Lung (tissue), 12 donors: ENCODE measurements around the gene STXBP6. TPM values are rescaled to one million over a fixed set of nuclear protein-coding genes. Genes with fewer than 3 reads are reported as not detected.

ENCODE experiments used
- ATAC-seq: fragments of 200-7000 bp; cut with Tn5 transposase; one replicate; pipeline ENCODE4 v1.9.1; 2020; ENCODE audit warnings: moderate number of reproducible peaks; ENCODE audit not compliant: insufficient read depth, low FRiP score
- DNase-seq, 3 donors: peaks; one replicate each; pipeline ENCODE4 v3.0.0-alpha.2; 2013 to 2017
- H3K27ac ChIP-seq, 2 donors: one replicate each; pipeline ENCODE4 v1.5.1; 2013; ENCODE audit warnings: mild to moderate bottlenecking in 2 of 2, moderate library complexity in 2 of 2, control low read depth in 1 of 2, inconsistent platforms in 1 of 2, low read depth in 1 of 2, low read length in 1 of 2
- H3K27me3 ChIP-seq, 3 donors: one replicate each; pipeline ENCODE4 v1.5.1; 2013; ENCODE audit warnings: low read length in 2 of 3; ENCODE audit not compliant: control insufficient read depth in 3 of 3, insufficient read depth in 3 of 3
- H3K36me3 ChIP-seq, 4 donors: one replicate each; pipeline ENCODE4 v1.5.1; 2013; ENCODE audit warnings: low read length in 4 of 4, mild to moderate bottlenecking in 1 of 4, moderate library complexity in 1 of 4; ENCODE audit not compliant: control insufficient read depth in 4 of 4, insufficient read depth in 4 of 4
- H3K4me1 ChIP-seq, 5 donors: one replicate each; pipeline ENCODE4 v1.5.1; 2013; ENCODE audit warnings: low read length in 5 of 5, mild to moderate bottlenecking in 2 of 5, moderate library complexity in 1 of 5; ENCODE audit not compliant: control insufficient read depth in 5 of 5, insufficient read depth in 5 of 5
- H3K4me3 ChIP-seq: one replicate; pipeline ENCODE4 v1.5.1; 2013; ENCODE audit warnings: mild to moderate bottlenecking, control low read depth, moderate library complexity
- H3K9ac ChIP-seq, 2 donors: one replicate each; pipeline ENCODE4 v1.5.1; 2013; ENCODE audit warnings: low read length in 2 of 2, control low read depth in 1 of 2; ENCODE audit not compliant: insufficient read depth in 1 of 2
- H3K9me3 ChIP-seq, 4 donors: one replicate each; pipeline ENCODE4 v1.5.1; 2013; ENCODE audit warnings: low read length in 3 of 4, mild to moderate bottlenecking in 1 of 4, moderate library complexity in 1 of 4; ENCODE audit not compliant: control insufficient read depth in 4 of 4, insufficient read depth in 3 of 4
- CTCF ChIP-seq: IDR thresholded peaks from 2 replicates; pipeline ENCODE4 v1.5.1; 2012; ENCODE audit warnings: mild to moderate bottlenecking; ENCODE audit errors: control extremely low read depth, extremely low read depth
- WGBS, 2 donors: extraction: QIAGEN DNeasy Blood & Tissue Kit; methylation state at CpG; one replicate each; pipeline ENCODE4 v1.1.7; 2013; 5-methylcytosine and 5-hydroxymethylcytosine counted together
- polyA plus RNA-seq, 2 donors: library from polyadenylated mRNA; stranded (reverse); fragments of 200-250 nt; gene quantifications; one replicate each; pipeline ENCODE4 v1.2.1, GENCODE V29; 2013
- total RNA-seq, 2 donors: library from RNA; depleted of rRNA in 1 of 2; stranded (reverse); fragments of >200 nt in 1 of 2; gene quantifications; one replicate each; pipeline ENCODE4 v1.2.1, GENCODE V29; 2014 to 2021
- donor health status: control.
- donor health status: control.
- donor health status: Bipolar disorder and iron deficiency.
- donor health status: healthy.
- donor health status: DM: yes; HTN: yes; CAD: no.

STXBP6 gene
- total and polyA plus RNA-seq, 4 donors: 9.3 to 42.5 (median 10.5) TPM

GRCh38 chr14:25003537-25003936 is 46.4 kb downstream of the STXBP6 start:
- ATAC-seq (no peak), DNase-seq (no peak)
- no peaks in the 10 kb centered on the region for H3K9me3 ChIP-seq
- peaks cover 0 to 3% (median 1%) of the 10 kb centered on the region in 4 donors for H3K36me3 ChIP-seq
- H3K9ac ChIP-seq: no peak overlapping the region
- WGBS, 2 donors: 81 to 97% methylated on average over 1 of the region's 1 CpG
- H3K4me1 ChIP-seq: peaks cover 6 to 50% (median 15%) of the 10 kb centered on the region in 5 donors
- no peak overlapping the region for H3K4me3 ChIP-seq
- H3K27ac ChIP-seq: peak overlapping the region in 1 of 2 donors; percentile 76
- no peak for TF ChIP-seq CTCF
- H3K27me3 ChIP-seq: no peaks in the 10 kb centered on the region

- H3K27ac ChIP-seq: peak overlapping the region in 1 of 2 donors; percentile 21
- no peaks in the 10 kb centered on the region for H3K9me3 ChIP-seq
- no peak for TF ChIP-seq CTCF
- ATAC-seq: no peak
- peak in 2 of 3 donors; percentile 59 to 70 for DNase-seq
- no peak overlapping the region for H3K9ac ChIP-seq
- H3K4me3 ChIP-seq: no peak overlapping the region
- H3K4me1 ChIP-seq: peaks cover 2 to 43% (median 12%) of the 10 kb centered on the region in 5 donors
- H3K36me3 ChIP-seq: peaks cover 0 to 3% (median 1%) of the 10 kb centered on the region in 4 donors
- 53 to 59% methylated on average over 2 of the region's 2 CpGs for WGBS, 2 donors
- H3K27me3 ChIP-seq: no peaks in the 10 kb centered on the region
These were observed 48.3 kb downstream of the STXBP6 start for GRCh38 chr14:25001601-25002000.

GRCh38 chr14:25001156-25001555 is 48.8 kb downstream of the STXBP6 start:
- no peak for ATAC-seq

More at GRCh38 chr14:25001156-25001555, 48.8 kb downstream of the STXBP6 start:
- peaks cover 0 to 3% (median 1%) of the 10 kb centered on the region in 4 donors for H3K36me3 ChIP-seq
- TF ChIP-seq CTCF: no peak
- no peaks in the 10 kb centered on the region for H3K9me3 ChIP-seq
- WGBS, 2 donors: 88 to 97% methylated on average over 1 of the region's 1 CpG
- H3K27me3 ChIP-seq: no peaks in the 10 kb centered on the region
- H3K4me1 ChIP-seq: peaks cover 2 to 43% (median 9%) of the 10 kb centered on the region in 5 donors
- peak overlapping the region in 1 of 2 donors; percentile 66 for H3K27ac ChIP-seq
- H3K9ac ChIP-seq: no peak overlapping the region
- DNase-seq: no peak
- no peak overlapping the region for H3K4me3 ChIP-seq
